ENCODE data around the gene GABRB3. TPM values are rescaled to one million over a fixed set of nuclear protein-coding genes. Genes with fewer than 3 reads are reported as not detected.

The GABRB3 gene
- total and polyA plus RNA-seq, 4 donors, result 0.09 to 1.2 (median 0.50) TPM

GRCh38 chr15:26615188-26615926 is 157.5 kb downstream of the GABRB3 start:
- Histone ChIP-seq H3K4me1 (ENCODE audit: control insufficient read depth in 4 of 4, insufficient read depth in 4 of 4, low read length in 3 of 4) (no peaks in the 10 kb centered on the region), H3K9me3 (ENCODE audit: control insufficient read depth in 4 of 4, low read length in 3 of 4) (peaks cover 0 to 2% (median 0%) of the 10 kb centered on the region in 4 donors), H3K27me3 (ENCODE audit: control insufficient read depth in 4 of 4, insufficient read depth in 4 of 4, low read length in 3 of 4) (no peaks in the 10 kb centered on the region), H3K9ac (ENCODE audit: low read depth in 1 of 2, low read length in 2 of 2) (no peak overlapping the region), H3K27ac (ENCODE audit: low read depth in 1 of 2, low read length in 2 of 2) (no peak overlapping the region), H3K36me3 (ENCODE audit: control insufficient read depth in 4 of 4, insufficient read depth in 3 of 4, low read depth in 1 of 4, low read length in 3 of 4) (no peaks in the 10 kb centered on the region), H3K4me3 (ENCODE audit: low read depth in 1 of 3, low read length in 3 of 3) (no peak overlapping the region)
- TF ChIP-seq ZBTB33 (IDR thresholded peaks at IDR 0.05) (no peak), EGR1 (IDR thresholded peaks at IDR 0.05; ENCODE audit: low read depth in 2 of 2) (no peak), FOXA1 (IDR thresholded peaks at IDR 0.05) (no peak), RAD21 (IDR thresholded peaks at IDR 0.05) (no peak), SP1 (IDR thresholded peaks at IDR 0.05) (no peak)
- DNase-seq (ENCODE audit: low spot score), result no peak
- 75% methylated on average over 7 of the region's 7 CpGs for WGBS

- 57% methylated on average over 3 of the region's 3 CpGs for WGBS
Measured at GRCh38 chr15:26614734-26615133, 158.1 kb downstream of the GABRB3 start.

GRCh38 chr15:26598704-26599103 is 174.2 kb downstream of the GABRB3 start:
- H3K27me3 ChIP-seq (ENCODE audit: control insufficient read depth in 4 of 4, insufficient read depth in 4 of 4, low read length in 3 of 4), result peaks cover 0 to 2% (median 0%) of the 10 kb centered on the region in 4 donors
- no peak overlapping the region for H3K27ac ChIP-seq (ENCODE audit: low read depth in 1 of 2, low read length in 2 of 2)
- TF ChIP-seq JUND (IDR thresholded peaks at IDR 0.05), result no peak
- no peak for TF ChIP-seq ATF3 (IDR thresholded peaks at IDR 0.05)
- no peak for TF ChIP-seq MAX (IDR thresholded peaks at IDR 0.05)
- TF ChIP-seq HNF4A (conservative IDR thresholded peaks at IDR 0.05), result no peak
- TF ChIP-seq CTCF (IDR thresholded peaks at IDR 0.05; ENCODE audit: low read depth, low read length, missing input control), result no peak
- TF ChIP-seq TAF1 (conservative IDR thresholded peaks at IDR 0.05), result no peak
- no peak for TF ChIP-seq FOXA2 (IDR thresholded peaks at IDR 0.05)
- no peak for TF ChIP-seq ZBTB33 (IDR thresholded peaks at IDR 0.05)
- no peak for TF ChIP-seq NR2F2 (IDR thresholded peaks at IDR 0.05)
- TF ChIP-seq EGR1 (IDR thresholded peaks at IDR 0.05; ENCODE audit: low read depth in 2 of 2), result no peak
- no peak for TF ChIP-seq HNF4G (IDR thresholded peaks at IDR 0.05)
- no peak for TF ChIP-seq GABPA (IDR thresholded peaks at IDR 0.05 in 1 of 2, conservative IDR thresholded peaks at IDR 0.05 in 1 of 2)
- WGBS, result 37% methylated on average over 2 of the region's 2 CpGs
- peaks cover 2 to 8% (median 2%) of the 10 kb centered on the region in 4 donors for H3K9me3 ChIP-seq (ENCODE audit: control insufficient read depth in 4 of 4, low read length in 3 of 4)
- H3K36me3 ChIP-seq (ENCODE audit: control insufficient read depth in 4 of 4, insufficient read depth in 3 of 4, low read depth in 1 of 4, low read length in 3 of 4), result no peaks in the 10 kb centered on the region
- H3K9ac ChIP-seq (ENCODE audit: low read depth in 1 of 2, low read length in 2 of 2), result no peak overlapping the region
- DNase-seq (ENCODE audit: low spot score), result no peak
- H3K4me1 ChIP-seq (ENCODE audit: control insufficient read depth in 4 of 4, insufficient read depth in 4 of 4, low read length in 3 of 4), result no peaks in the 10 kb centered on the region
- no peak overlapping the region for H3K4me3 ChIP-seq (ENCODE audit: low read depth in 1 of 3, low read length in 3 of 3)

More at GRCh38 chr15:26614734-26615133, 158.1 kb downstream of the GABRB3 start:
- H3K27me3 ChIP-seq (ENCODE audit: control insufficient read depth in 4 of 4, insufficient read depth in 4 of 4, low read length in 3 of 4), result no peaks in the 10 kb centered on the region
- no peak overlapping the region for H3K4me3 ChIP-seq (ENCODE audit: low read depth in 1 of 3, low read length in 3 of 3)
- no peaks in the 10 kb centered on the region for H3K4me1 ChIP-seq (ENCODE audit: control insufficient read depth in 4 of 4, insufficient read depth in 4 of 4, low read length in 3 of 4)
- no peak for TF ChIP-seq GABPA (IDR thresholded peaks at IDR 0.05 in 1 of 2, conservative IDR thresholded peaks at IDR 0.05 in 1 of 2)
- TF ChIP-seq RXRA (IDR thresholded peaks at IDR 0.05), result no peak
- TF ChIP-seq EGR1 (IDR thresholded peaks at IDR 0.05; ENCODE audit: low read depth in 2 of 2), result no peak
- no peak for DNase-seq (ENCODE audit: low spot score)
- H3K9me3 ChIP-seq (ENCODE audit: control insufficient read depth in 4 of 4, low read length in 3 of 4), result peaks cover 0 to 2% (median 0%) of the 10 kb centered on the region in 4 donors
- no peak overlapping the region for H3K27ac ChIP-seq (ENCODE audit: low read depth in 1 of 2, low read length in 2 of 2)
- no peak overlapping the region for H3K9ac ChIP-seq (ENCODE audit: low read depth in 1 of 2, low read length in 2 of 2)
- H3K36me3 ChIP-seq (ENCODE audit: control insufficient read depth in 4 of 4, insufficient read depth in 3 of 4, low read depth in 1 of 4, low read length in 3 of 4), result no peaks in the 10 kb centered on the region
